Endothelial cell of umbilical vein (primary cell): ENCODE data around the gene ASS1. TPM values are rescaled to one million over a fixed set of nuclear protein-coding genes. Genes with fewer than 3 reads are reported as not detected.

Experiments
- BruUV-seq: library from RNA; stranded (reverse); fragments of 400-500 nt; replicated peaks from 2 replicates; lab custom pipeline; 2021; lab: Mats Ljungman, UMichigan
- CTCF ChIA-PET: fragments of 300-600, 350-600 bp; sonication (Branson Sonifier 250); formaldehyde crosslinking; loops from one replicate; lab custom pipeline; 2021; ENCODE audit warnings: antibody characterized with exemption, inconsistent platforms; lab: Charles Lee
- POLR2A ChIA-PET: fragments of 300-600, 350-600 bp; sonication (Branson Sonifier 250); formaldehyde crosslinking; loops from one replicate; lab custom pipeline; 2021; ENCODE audit warnings: antibody characterized with exemption, inconsistent platforms; lab: Charles Lee
- DNase-seq: peaks from one replicate; pipeline ENCODE4 v3.0.0-alpha.2; 2011; ENCODE audit warnings: low read depth, low spot score
- FAIRE-seq: peaks from 2 replicates; lab custom pipeline; 2011; peaks lifted over from hg19 to GRCh38; lab: Jason Lieb, UNC
- H2AFZ ChIP-seq: 2 replicates; pipeline ENCODE4 v1.6.0; 2012; ENCODE audit warnings: low read depth, low read length, control low read depth, inconsistent platforms
- H3K27ac ChIP-seq: 2 replicates; pipeline ENCODE4 v1.5.1; 2011; ENCODE audit warnings: low read depth, mild to moderate bottlenecking, control low read depth, low read length, moderate library complexity; ENCODE audit not compliant: insufficient read depth
- H3K27me3 ChIP-seq, 2 experiments: 2 replicates each; pipeline versions ENCODE4 v1.6.0 to v1.6.1; 2011; ENCODE audit warnings: low read length in 2 of 2, mixed read lengths in 1 of 2; ENCODE audit not compliant: control insufficient read depth in 2 of 2, insufficient read depth in 2 of 2
- H3K36me3 ChIP-seq, 2 experiments: 2 replicates in 1 of 2; 3 replicates in 1 of 2; pipeline ENCODE4 v1.5.1; 2011; ENCODE audit warnings: low read length in 2 of 2, mild to moderate bottlenecking in 1 of 2, moderate library complexity in 1 of 2; ENCODE audit not compliant: control insufficient read depth in 2 of 2, insufficient read depth in 2 of 2; ENCODE audit errors: extremely low read depth in 1 of 2
- H3K4me1 ChIP-seq: 3 replicates; pipeline ENCODE4 v1.5.1; 2011; ENCODE audit warnings: mild to moderate bottlenecking, low read length; ENCODE audit not compliant: control insufficient read depth, insufficient read depth; ENCODE audit errors: extremely low read depth
- H3K4me2 ChIP-seq: 2 replicates; pipeline ENCODE4 v1.6.1; 2011; ENCODE audit warnings: low read length, control low read depth, mixed read lengths; ENCODE audit not compliant: insufficient read depth
- H3K4me3 ChIP-seq, 3 experiments: fragments of 200-600 bp in 1 of 3; sonication (generic), shearing (Covaris generic) in 1 of 3; replicated peaks in 1 of 3; 2 replicates each; pipeline ENCODE4 v1.5.1; 2011 to 2016; ENCODE audit warnings: control low read depth in 3 of 3, low read length in 3 of 3, mild to moderate bottlenecking in 2 of 3, inconsistent platforms in 1 of 3, low read depth in 1 of 3, moderate library complexity in 1 of 3; ENCODE audit not compliant: insufficient read depth in 1 of 3
- H3K79me2 ChIP-seq: 2 replicates; pipeline ENCODE4 v1.6.0; 2012; ENCODE audit warnings: low read length, inconsistent platforms; ENCODE audit not compliant: control insufficient read depth, insufficient read depth
- H3K9ac ChIP-seq: replicated peaks from 2 replicates; pipeline ENCODE3; 2011; ENCODE audit warnings: low read length, control low read depth; ENCODE audit not compliant: insufficient read depth; ENCODE audit errors: extremely low read depth
- H3K9me1 ChIP-seq: replicated peaks from 3 replicates; pipeline ENCODE4 v1.6.0; 2011; ENCODE audit warnings: mild to moderate bottlenecking, low read length; ENCODE audit not compliant: control insufficient read depth, insufficient read depth; ENCODE audit errors: extremely low read depth
- H3K9me3 ChIP-seq: replicated peaks from 2 replicates; pipeline ENCODE4 v1.5.1; 2012; ENCODE audit warnings: low read length, inconsistent platforms; ENCODE audit not compliant: control insufficient read depth, insufficient read depth
- H4K20me1 ChIP-seq: replicated peaks from 2 replicates; pipeline ENCODE3; 2011; ENCODE audit warnings: mild to moderate bottlenecking, low read length; ENCODE audit not compliant: control insufficient read depth, insufficient read depth; ENCODE audit errors: extremely low read depth
- EZH2 ChIP-seq: IDR thresholded peaks from 2 replicates; pipeline ENCODE4 v1.6.1; 2012; ENCODE audit warnings: borderline replicate concordance, low read depth, mild to moderate bottlenecking, moderate library complexity, low read length, inconsistent platforms; ENCODE audit not compliant: severe bottlenecking
- FOS ChIP-seq: IDR thresholded peaks from 2 replicates; pipeline ENCODE4 v1.6.1; 2011; ENCODE audit warnings: mild to moderate bottlenecking, low read length, moderate library complexity, borderline replicate concordance; ENCODE audit not compliant: insufficient read depth
- GATA2 ChIP-seq: IDR thresholded peaks from 2 replicates; pipeline ENCODE4 v1.7.0; 2011; ENCODE audit warnings: low read depth, mild to moderate bottlenecking, moderate library complexity, mixed read lengths, low read length; ENCODE audit not compliant: insufficient read length, insufficient read depth
- JUN ChIP-seq: IDR thresholded peaks from 2 replicates; pipeline ENCODE4 v1.6.1; 2011; ENCODE audit warnings: borderline replicate concordance, low read depth; ENCODE audit not compliant: insufficient read length, insufficient read depth
- MAX ChIP-seq: IDR thresholded peaks from 2 replicates; pipeline ENCODE4 v1.6.1; 2011; ENCODE audit not compliant: insufficient read depth, insufficient read length
- MYC ChIP-seq: IDR thresholded peaks from one replicate; pipeline ENCODE4 v1.6.1; 2011; ENCODE audit warnings: mild to moderate bottlenecking, low read depth, low read length
- POLR2A ChIP-seq: IDR thresholded peaks from 2 replicates; pipeline ENCODE4 v1.6.1; 2012; ENCODE audit warnings: low read depth, mild to moderate bottlenecking, control low read depth, low read length
- POLR2AphosphoS5 ChIP-seq: IDR thresholded peaks from 2 replicates; pipeline ENCODE4 v1.6.1; 2012; ENCODE audit warnings: low read depth, mild to moderate bottlenecking, control low read depth, low read length, moderate library complexity; ENCODE audit not compliant: insufficient read depth
- dilution Hi-C: fragments of 300-500 bp; cut with MboI; formaldehyde crosslinking; loops from one replicate; pipeline ENCODE4 v1.15.0; 2019; ENCODE audit warnings: low sequenced_read_pairs; ENCODE audit not compliant: extremely low pct_ligation_motif_present
- intact Hi-C: fragments of 100-400 bp; cut with micrococcal nuclease; formaldehyde crosslinking; loops from one replicate; pipeline ENCODE4 v1.10.0; 2022
- polyA plus RNA-seq, 4 experiments: library from polyadenylated mRNA; depleted of rRNA in 3 of 4; stranded (reverse) in 3 of 4; unstranded in 1 of 4; fragments of >200 nt; gene quantifications; 2 replicates each; pipeline versions ENCODE4 v1.2.1 to v1.2.3, GENCODE V29; 2011 to 2012; ENCODE audit warnings: missing spikeins in 1 of 4
- total RNA-seq: library from RNA; stranded (reverse); gene quantifications from 2 replicates; pipeline ENCODE4 v1.2.3, GENCODE V29; 2021
- TF ChIP-seq, protein P1 (sequence below), 2 donors: IDR thresholded peaks; 1 replicate in 1 of 2; 2 replicates in 1 of 2; pipeline ENCODE4 v1.5.1; 2011; ENCODE audit warnings: low read length in 2 of 2, mild to moderate bottlenecking in 2 of 2, moderate library complexity in 2 of 2, control low read depth in 1 of 2, inconsistent platforms in 1 of 2, low read depth in 1 of 2; ENCODE audit not compliant: insufficient read depth in 1 of 2; ENCODE audit errors: extremely low read depth in 1 of 2

ASS1 gene
- total and polyA plus RNA-seq, 2 donors (not counting 3 experiments of a cell fraction or from before 2014, with no cell fraction given), result 3.6 to 12.4 TPM

GRCh38 chr9:130448035-130448624 is 3.4 kb downstream of the ASS1 start:
- DNase-seq, result no peak
- H3K4me1 ChIP-seq, result peaks cover 26% of the 10 kb centered on the region

More at GRCh38 chr9:130448035-130448624, 3.4 kb downstream of the ASS1 start:
- no peaks in the 10 kb centered on the region for H4K20me1 ChIP-seq
- H3K79me2 ChIP-seq, result no peaks in the 10 kb centered on the region
- BruUV-seq, result no TSS peak
- ChIA-PET CTCF (interaction anchor here (1.5 to 2.3 kb wide), 2 partner anchors 12 to 236 kb away, joined by 7 to 8 read pairs; no protein-coding TSS in a partner anchor), POLR2A (no interaction called here)
- H3K27me3 ChIP-seq, result peaks cover 0 to 6% of the 10 kb centered on the region in 2 experiments
- no peak overlapping the region for H3K4me2 ChIP-seq
- no peak overlapping the region for H3K27ac ChIP-seq
- no peaks in the 10 kb centered on the region for H3K36me3 ChIP-seq
- intact Hi-C loops, result no loop called here
- no peak for TF ChIP-seq POLR2A
- no peak for TF ChIP-seq GATA2
- no peak for TF ChIP-seq MAX
- TF ChIP-seq POLR2AphosphoS5, result no peak
- TF ChIP-seq EZH2, result no peak
- no peak for TF ChIP-seq FOS
- TF ChIP-seq JUN, result no peak
- TF ChIP-seq, protein P1, sequence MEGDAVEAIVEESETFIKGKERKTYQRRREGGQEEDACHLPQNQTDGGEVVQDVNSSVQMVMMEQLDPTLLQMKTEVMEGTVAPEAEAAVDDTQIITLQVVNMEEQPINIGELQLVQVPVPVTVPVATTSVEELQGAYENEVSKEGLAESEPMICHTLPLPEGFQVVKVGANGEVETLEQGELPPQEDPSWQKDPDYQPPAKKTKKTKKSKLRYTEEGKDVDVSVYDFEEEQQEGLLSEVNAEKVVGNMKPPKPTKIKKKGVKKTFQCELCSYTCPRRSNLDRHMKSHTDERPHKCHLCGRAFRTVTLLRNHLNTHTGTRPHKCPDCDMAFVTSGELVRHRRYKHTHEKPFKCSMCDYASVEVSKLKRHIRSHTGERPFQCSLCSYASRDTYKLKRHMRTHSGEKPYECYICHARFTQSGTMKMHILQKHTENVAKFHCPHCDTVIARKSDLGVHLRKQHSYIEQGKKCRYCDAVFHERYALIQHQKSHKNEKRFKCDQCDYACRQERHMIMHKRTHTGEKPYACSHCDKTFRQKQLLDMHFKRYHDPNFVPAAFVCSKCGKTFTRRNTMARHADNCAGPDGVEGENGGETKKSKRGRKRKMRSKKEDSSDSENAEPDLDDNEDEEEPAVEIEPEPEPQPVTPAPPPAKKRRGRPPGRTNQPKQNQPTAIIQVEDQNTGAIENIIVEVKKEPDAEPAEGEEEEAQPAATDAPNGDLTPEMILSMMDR (IDR thresholded peaks at IDR 0.05; ENCODE audit: extremely low read depth in 1 of 2, insufficient read depth in 1 of 2, low read depth in 1 of 2, low read length in 2 of 2), result no peak
- TF ChIP-seq MYC, result no peak
- no peak for FAIRE-seq
- no peaks in the 10 kb centered on the region for H3K9me1 ChIP-seq
- H3K4me3 ChIP-seq, result no peak overlapping the region
- H3K9me3 ChIP-seq, result no peaks in the 10 kb centered on the region
- no peak overlapping the region for H3K9ac ChIP-seq
- dilution Hi-C loops, result no loop called here
- H2AFZ ChIP-seq, result no peak overlapping the region
